ENCODE data around the gene NLE1. TPM values are rescaled to one million over a fixed set of nuclear protein-coding genes. Genes with fewer than 3 reads are reported as not detected.
"Not testable (repeated sequence)": the region's sequence is repeated elsewhere in the genome, so short reads cannot be mapped to it uniquely, and the experiment has no call there.

The NLE1 gene
- total RNA-seq, 2 donors from 2014 or later: 9.1 to 18.5 TPM

GRCh38 chr17:35185849-35186248 is 43.7 kb upstream of the NLE1 start:
- Histone ChIP-seq H3K4me1 (no peaks in the 10 kb centered on the region), H3K9me3 (no peaks in the 10 kb centered on the region), H3K27ac (no peak overlapping the region), H3K9ac (ENCODE audit: low read depth in 2 of 2, low read length in 2 of 2) (no peak overlapping the region), H3K36me3 (no peaks in the 10 kb centered on the region), H3K27me3 (no peaks in the 10 kb centered on the region), H3K4me3 (no peak overlapping the region)
- TF ChIP-seq CTCF (IDR thresholded peaks at IDR 0.05): no peak
- intact Hi-C loops (cut with DNase I): no loop called here
- no peak for DNase-seq

- Histone ChIP-seq H3K36me3 (no peaks in the 10 kb centered on the region), H3K27me3 (no peaks in the 10 kb centered on the region), H3K9me3 (no peaks in the 10 kb centered on the region), H3K9ac (ENCODE audit: low read depth in 2 of 2, low read length in 2 of 2) (no peak overlapping the region), H3K4me3 (no peak overlapping the region), H3K27ac (no peak overlapping the region), H3K4me1 (no peaks in the 10 kb centered on the region)
- DNase-seq: no peak
- intact Hi-C loops (cut with DNase I): no loop called here
- no peak for TF ChIP-seq CTCF (IDR thresholded peaks at IDR 0.05)
Measured at GRCh38 chr17:35184274-35184673, 42.2 kb upstream of the NLE1 start.

- H3K4me1 ChIP-seq: no peaks in the 10 kb centered on the region
- no peak overlapping the region for H3K9ac ChIP-seq (ENCODE audit: low read depth in 2 of 2, low read length in 2 of 2)
- H3K36me3 ChIP-seq: no peaks in the 10 kb centered on the region
- no peaks in the 10 kb centered on the region for H3K9me3 ChIP-seq
- no peaks in the 10 kb centered on the region for H3K27me3 ChIP-seq
- DNase-seq: no peak
- H3K27ac ChIP-seq: no peak overlapping the region
- H3K4me3 ChIP-seq: no peak overlapping the region
- intact Hi-C loops (cut with DNase I): no loop called here
- no peak for TF ChIP-seq CTCF (IDR thresholded peaks at IDR 0.05)
Measured at GRCh38 chr17:35183332-35183731, 41.2 kb upstream of the NLE1 start.

- not testable (repeated sequence) for H3K27ac ChIP-seq; H3K4me3 ChIP-seq; H3K4me1 ChIP-seq; H3K9me3 ChIP-seq; H3K36me3 ChIP-seq; H3K9ac ChIP-seq (ENCODE audit: low read depth in 2 of 2, low read length in 2 of 2); H3K27me3 ChIP-seq; DNase-seq
- intact Hi-C loops (cut with DNase I): loop anchor here (10.0 kb wide), 1 partner anchor 355 kb away; the partner anchor contains the start of gene SLFN12L
Measured at GRCh38 chr17:35179379-35179778, 37.3 kb upstream of the NLE1 start.

- Histone ChIP-seq H3K36me3 (no peaks in the 10 kb centered on the region), H3K9me3 (no peaks in the 10 kb centered on the region), H3K9ac (ENCODE audit: low read depth in 2 of 2, low read length in 2 of 2) (no peak overlapping the region), H3K27ac (no peak overlapping the region), H3K4me1 (no peaks in the 10 kb centered on the region), H3K4me3 (no peak overlapping the region), H3K27me3 (no peaks in the 10 kb centered on the region)
- no peak for DNase-seq
- intact Hi-C loops (cut with DNase I): loop anchor here (10.0 kb wide), 1 partner anchor 358 kb away; the partner anchor contains the start of gene SLFN12L
- no peak for TF ChIP-seq CTCF (IDR thresholded peaks at IDR 0.05)
Measured at GRCh38 chr17:35176897-35177296, 34.8 kb upstream of the NLE1 start.

GRCh38 chr17:35175638-35176415 is 33.7 kb upstream of the NLE1 start:
- no peaks in the 10 kb centered on the region for H3K9me3 ChIP-seq
- no peak overlapping the region for H3K9ac ChIP-seq (ENCODE audit: low read depth in 2 of 2, low read length in 2 of 2)
- DNase-seq: no peak
- H3K36me3 ChIP-seq: no peaks in the 10 kb centered on the region
- no peak for TF ChIP-seq CTCF (IDR thresholded peaks at IDR 0.05)
- H3K27ac ChIP-seq: no peak overlapping the region
- H3K4me1 ChIP-seq: no peaks in the 10 kb centered on the region
- H3K27me3 ChIP-seq: no peaks in the 10 kb centered on the region
- intact Hi-C loops (cut with DNase I): loop anchor here (10.0 kb wide), 1 partner anchor 359 kb away; the partner anchor contains the start of gene SLFN12L
- no peak overlapping the region for H3K4me3 ChIP-seq

Measured in colonic mucosa (tissue), 4 donors.